Measurements from ENCODE around the gene EXT2. TPM values are rescaled to one million over a fixed set of nuclear protein-coding genes. Genes with fewer than 3 reads are reported as not detected.

The EXT2 gene
- total RNA-seq, 1 experiment from 2014 or later, result 42.9 TPM

GRCh38 chr11:44046182-44046581, 49.3 kb upstream of the EXT2 start:
- H2BK120ac ChIP-seq (ENCODE audit: low read depth, low read length, poor library complexity, severe bottlenecking), result no peak overlapping the region
- H3K4me2 ChIP-seq (ENCODE audit: insufficient read depth, insufficient read length, low read length), result no peak overlapping the region
- no peak overlapping the region for H4K5ac ChIP-seq (ENCODE audit: insufficient read length, low read depth, low read length)
- H4K8ac ChIP-seq (replicated peaks; ENCODE audit: insufficient read length, low read depth, low read length), result no peak overlapping the region
- H4K91ac ChIP-seq (ENCODE audit: insufficient read length, low read depth, low read length), result no peak overlapping the region
- H3K79me2 ChIP-seq (ENCODE audit: insufficient read depth, low read length), result no peaks in the 10 kb centered on the region
- H3K9me3 Mint-ChIP-seq, result peaks cover 3 to 5% of the 10 kb centered on the region in 2 experiments; a peak in 3 of 5 replicates
- H3K27ac ChIP-seq (ENCODE audit: insufficient read length, low read depth, low read length), result no peak overlapping the region
- no peak overlapping the region for H3K4me3 Mint-ChIP-seq
- H3K4ac ChIP-seq (ENCODE audit: low read depth, low read length), result no peak overlapping the region
- no peaks in the 10 kb centered on the region for H3K79me1 ChIP-seq (ENCODE audit: insufficient read depth, low read depth, low read length, poor library complexity, severe bottlenecking)
- H3K9ac ChIP-seq (ENCODE audit: extremely low read depth, insufficient read length, low read length), result no peak overlapping the region
- no peak overlapping the region for H2BK12ac ChIP-seq (ENCODE audit: insufficient read length, low read depth, low read length)
- H3T11ph ChIP-seq (ENCODE audit: low read length), result no peak overlapping the region
- H2BK5ac ChIP-seq (ENCODE audit: insufficient read length, low read length), result no peak overlapping the region
- no peaks in the 10 kb centered on the region; the same call in 1 of the 2 replicates for H3K27me3 ChIP-seq (ENCODE audit: insufficient read depth, low read length)
- H3K4me1 ChIP-seq (ENCODE audit: insufficient read depth, low read length), result no peaks in the 10 kb centered on the region
- no peaks in the 10 kb centered on the region for H4K20me1 ChIP-seq (ENCODE audit: control insufficient read depth, insufficient read depth, insufficient read length)
- no peak overlapping the region for H3K14ac ChIP-seq (ENCODE audit: insufficient read depth, low read length)
- H3K56ac ChIP-seq (ENCODE audit: insufficient read length, low read depth, low read length), result no peak overlapping the region
- no peak overlapping the region for H2AFZ ChIP-seq (ENCODE audit: low read length)
- no peak for TF ChIP-seq CTCF (conservative IDR thresholded peaks at IDR 0.05)
- no peaks in the 10 kb centered on the region for H3K23me2 ChIP-seq (ENCODE audit: insufficient read length, low read depth, low read length, poor library complexity, severe bottlenecking)
- no peak for DNase-seq
- H3K27ac Mint-ChIP-seq, result no peak overlapping the region
- H2BK15ac ChIP-seq (ENCODE audit: low read depth, low read length), result no peak overlapping the region
- H3K4me1 Mint-ChIP-seq, result no peaks in the 10 kb centered on the region
- no CpG with 5 or more reads among the region's 2 CpGs for WGBS (ENCODE audit: extremely low coverage, insufficient read length, low lambda C conversion rate)
- H2AK5ac ChIP-seq (ENCODE audit: insufficient read length, low read length), result no peak overlapping the region
- no peak overlapping the region for H2BK20ac ChIP-seq (ENCODE audit: low read depth, low read length, poor library complexity, severe bottlenecking)
- H3K27me3 Mint-ChIP-seq (ENCODE audit: low read depth), result peaks cover 16% of the 10 kb centered on the region
- H3K18ac ChIP-seq (ENCODE audit: insufficient read length, low read depth, low read length), result no peak overlapping the region
- H3K23ac ChIP-seq (ENCODE audit: insufficient read length, low read depth, low read length), result no peak overlapping the region
- H3K9me3 ChIP-seq (ENCODE audit: control insufficient read depth, low read depth, low read length), result no peaks in the 10 kb centered on the region
- H3K36me3 Mint-ChIP-seq (ENCODE audit: insufficient read depth in 1 of 3, low read depth in 3 of 3), result no peaks in the 10 kb centered on the region
